Measurements from ENCODE around the gene MT1G. TPM values are rescaled to one million over a fixed set of nuclear protein-coding genes. Genes with fewer than 3 reads are reported as not detected.
A peak's percentile ranks its signal among the peaks of the same experiment; 100 is the strongest.
"Not testable (repeated sequence)": the region's sequence is repeated elsewhere in the genome, so short reads cannot be mapped to it uniquely, and the experiment has no call there.

MT1G gene
- polyA plus RNA-seq (2012; rRNA removed): 0.50 and 1.2 TPM in 2 replicates
- 0.70 and 0.84 TPM in 2 replicates for polyA plus RNA-seq (2012; cell fraction: cytosol; rRNA removed)
- 0.26 and 0.66 TPM in 2 replicates for polyA plus RNA-seq (2012; cell fraction: nucleus; rRNA removed)

DNA sequence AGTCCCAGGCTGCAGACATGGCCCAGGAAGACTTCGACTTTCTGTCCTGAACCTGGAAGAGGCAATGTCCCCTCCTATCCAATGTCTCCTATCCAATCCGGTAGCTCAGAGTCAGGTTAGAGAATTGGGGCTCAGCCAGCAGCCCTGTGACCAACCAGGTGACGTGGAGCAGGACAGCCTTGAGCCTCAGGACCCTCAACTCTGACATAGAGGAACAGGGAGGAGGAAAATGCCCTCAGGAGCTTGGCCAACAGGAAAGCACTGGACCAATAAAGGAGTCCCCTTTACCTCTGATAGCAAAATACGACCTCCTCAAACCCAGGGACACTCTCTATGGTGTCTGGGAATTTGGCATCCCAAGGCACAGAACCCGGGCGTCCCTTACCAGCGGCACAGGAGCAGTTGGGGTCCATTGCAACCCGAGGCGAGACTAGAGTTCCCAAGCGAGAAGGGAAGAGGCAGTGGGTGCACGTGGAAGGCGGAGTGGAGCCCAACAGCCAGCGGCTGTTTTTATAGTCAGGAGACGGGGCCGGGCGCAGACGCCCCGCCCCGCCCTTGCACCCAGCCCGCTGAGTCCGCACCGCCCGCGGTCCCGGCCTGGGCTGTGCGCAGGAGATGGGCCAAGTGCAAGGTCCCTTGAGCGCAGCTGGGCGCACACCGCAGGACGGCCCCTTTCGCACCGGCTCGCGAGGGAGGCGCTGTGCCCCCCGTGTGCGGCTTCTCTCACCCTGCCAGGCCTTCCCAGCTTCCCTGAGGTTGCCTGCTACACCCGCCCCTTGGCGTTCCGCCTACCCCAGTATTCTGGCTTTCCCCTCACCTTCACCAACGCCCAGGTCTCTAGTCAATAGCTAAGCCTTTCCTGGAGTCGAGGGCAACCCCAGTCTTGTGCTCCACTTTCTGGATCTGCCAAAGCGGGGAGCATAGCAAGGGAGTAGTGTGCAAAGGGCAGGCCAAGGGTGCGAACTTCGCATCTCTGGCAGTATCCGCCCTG, at the start of gene MT1G:
Gene MT1G, minus strand, starts transcription at position 485 of the 991 bp plus-strand sequence. Its CDS starts 72 bp downstream, at position 413.
- Histone ChIP-seq H3K27me3 (ENCODE audit: insufficient read depth) (peaks cover 46% of the 10 kb centered on the region), H3F3A (replicated peaks; ENCODE audit: insufficient read depth) (no peaks in the 10 kb centered on the region), H3K4me3 (ENCODE audit: low read depth in 2 of 2, low read length in 1 of 2) (no peak within 1 kb of the TSS), H3K9me2 (no peaks in the 10 kb centered on the region), H3K27ac (ENCODE audit: low read depth in 2 of 2, low read length in 1 of 2) (no peak within 1 kb of the TSS), H2AFZ (ENCODE audit: low read depth) (no peak within 1 kb of the TSS), H4K20me1 (ENCODE audit: insufficient read depth) (no peaks in the 10 kb centered on the region), H3K9ac (no peak within 1 kb of the TSS), H3K4me2 (no peak within 1 kb of the TSS), H3K4me1 (ENCODE audit: control insufficient read depth in 1 of 2, insufficient read depth in 2 of 2, low read depth in 1 of 2, low read length in 1 of 2) (no peaks in the 10 kb centered on the region; a peak in 1 of 4 replicates), H3K9me3 (no peaks in the 10 kb centered on the region), H3K79me2 (ENCODE audit: insufficient read depth) (no peaks in the 10 kb centered on the region), H3K36me3 (replicated peaks in 1 of 2; ENCODE audit: control insufficient read depth in 1 of 2, insufficient read depth in 2 of 2, low read length in 1 of 2) (no peaks in the 10 kb centered on the region)
- DNase-seq: peak; percentile 57
- POLR2A ChIA-PET: no interaction called here
- CTCF ChIA-PET: interaction anchor here (0.7 to 1.4 kb wide), 5 partner anchors 55 to 121 kb away, joined by 3 to 4 read pairs (median 3); partner anchors contain the start of gene MT2A
- WGBS (ENCODE audit: low lambda C conversion rate): 60% methylated on average over 28 of the region's 46 CpGs
- TF ChIP-seq RCOR1 (IDR thresholded peaks at IDR 0.05; ENCODE audit: low read length) (no peak), CHD2 (IDR thresholded peaks at IDR 0.05; ENCODE audit: low read length, partially characterized antibody) (no peak), SMC3 (IDR thresholded peaks at IDR 0.05; ENCODE audit: low read depth, low read length) (no peak), EZH2phosphoT487 (IDR thresholded peaks at IDR 0.05; ENCODE audit: borderline replicate concordance, low read depth) (no peak), POLR2AphosphoS5 (IDR thresholded peaks at IDR 0.05; ENCODE audit: low read depth, low read length) (no peak), RFX5 (IDR thresholded peaks at IDR 0.05; ENCODE audit: low read length) (no peak), YY1 (IDR thresholded peaks at IDR 0.05; ENCODE audit: low read depth) (no peak), TEAD4 (IDR thresholded peaks at IDR 0.05; ENCODE audit: borderline replicate concordance, insufficient read depth) (no peak), EP300 (IDR thresholded peaks at IDR 0.05; ENCODE audit: borderline replicate concordance in 1 of 2, low read depth in 1 of 2, low read length in 1 of 2) (no peak), GATA2 (CRISPR knock-in tag; IDR thresholded peaks at IDR 0.05) (no peak), NFIC (IDR thresholded peaks at IDR 0.05; ENCODE audit: borderline replicate concordance) (no peak)
- TF ChIP-seq, protein P1, sequence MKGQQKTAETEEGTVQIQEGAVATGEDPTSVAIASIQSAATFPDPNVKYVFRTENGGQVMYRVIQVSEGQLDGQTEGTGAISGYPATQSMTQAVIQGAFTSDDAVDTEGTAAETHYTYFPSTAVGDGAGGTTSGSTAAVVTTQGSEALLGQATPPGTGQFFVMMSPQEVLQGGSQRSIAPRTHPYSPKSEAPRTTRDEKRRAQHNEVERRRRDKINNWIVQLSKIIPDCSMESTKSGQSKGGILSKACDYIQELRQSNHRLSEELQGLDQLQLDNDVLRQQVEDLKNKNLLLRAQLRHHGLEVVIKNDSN (IDR thresholded peaks at IDR 0.05; ENCODE audit: borderline replicate concordance, low read depth): no peak

DNA sequence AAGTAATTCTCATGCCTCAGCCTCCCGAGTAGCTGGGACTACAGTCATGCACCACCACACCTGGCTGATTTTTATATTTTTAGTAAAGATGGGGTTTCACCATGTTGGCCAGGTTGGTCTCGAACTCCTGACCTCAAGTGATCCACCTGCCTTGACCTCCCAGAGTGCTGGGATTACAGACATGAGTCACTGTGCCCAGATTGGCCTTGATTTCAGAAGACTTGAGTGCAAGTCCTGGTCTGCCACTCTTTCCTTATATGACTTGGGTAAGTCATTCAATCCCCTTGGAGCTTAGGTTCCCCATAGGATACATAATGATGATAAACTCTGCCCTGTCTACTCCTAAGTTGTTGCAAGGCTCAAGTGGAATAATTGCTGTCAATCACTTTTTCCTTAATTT, 49.7 kb upstream of the MT1G start:
- DNase-seq; H4K20me1 ChIP-seq (ENCODE audit: insufficient read depth); H2AFZ ChIP-seq (ENCODE audit: low read depth); H3K4me1 ChIP-seq (ENCODE audit: control insufficient read depth in 1 of 2, insufficient read depth in 2 of 2, low read depth in 1 of 2, low read length in 1 of 2); H3K9me2 ChIP-seq; H3K4me2 ChIP-seq; H3K4me3 ChIP-seq (ENCODE audit: low read depth in 2 of 2, low read length in 1 of 2); H3K9ac ChIP-seq; H3F3A ChIP-seq (replicated peaks; ENCODE audit: insufficient read depth); POLR2A ChIA-PET; H3K27ac ChIP-seq (ENCODE audit: low read depth in 2 of 2, low read length in 1 of 2); H3K27me3 ChIP-seq (ENCODE audit: insufficient read depth); H3K79me2 ChIP-seq (ENCODE audit: insufficient read depth); H3K36me3 ChIP-seq (replicated peaks in 1 of 2; ENCODE audit: control insufficient read depth in 1 of 2, insufficient read depth in 2 of 2, low read length in 1 of 2); H3K9me3 ChIP-seq: not testable (repeated sequence)
- WGBS (ENCODE audit: low lambda C conversion rate): 65% methylated on average over 2 of the region's 2 CpGs
- CTCF ChIA-PET: interaction anchor here (0.9 to 3.2 kb wide), 4 partner anchors 16 to 117 kb away, joined by 3 to 15 read pairs (median 3); no protein-coding TSS in a partner anchor

Measured in SK-N-SH (cell line).